Fibroblast of lung (primary cell): ENCODE measurements around the gene ACTR3. TPM values are rescaled to one million over a fixed set of nuclear protein-coding genes. Genes with fewer than 3 reads are reported as not detected.
A peak's percentile ranks its signal among the peaks of the same experiment; 100 is the strongest.

Experiments
- DNase-seq, 2 donors: peaks; one replicate each; pipeline versions ENCODE4 v3.0.0 to v3.0.0-alpha.2; 2010; ENCODE audit warnings: low read depth in 2 of 2
- H2AFZ ChIP-seq: 2 replicates; pipeline ENCODE4 v1.5.1; 2012; ENCODE audit warnings: low read length, control low read depth, inconsistent platforms
- H3K27ac ChIP-seq: 2 replicates; pipeline ENCODE4 v1.5.1; 2011; ENCODE audit warnings: low read length, control low read depth; ENCODE audit not compliant: insufficient read depth
- H3K27me3 ChIP-seq: 2 replicates; pipeline ENCODE4 v1.5.1; 2011; ENCODE audit warnings: mild to moderate bottlenecking, low read length; ENCODE audit not compliant: control insufficient read depth, insufficient read depth
- H3K36me3 ChIP-seq: 2 replicates; pipeline ENCODE4 v1.5.1; 2011; ENCODE audit warnings: low read length; ENCODE audit not compliant: control insufficient read depth, insufficient read depth
- H3K4me1 ChIP-seq: 2 replicates; pipeline ENCODE4 v1.5.1; 2011; ENCODE audit warnings: low read length; ENCODE audit not compliant: control insufficient read depth, insufficient read depth; ENCODE audit errors: extremely low read depth
- H3K4me2 ChIP-seq: 2 replicates; pipeline ENCODE4 v1.5.1; 2011; ENCODE audit warnings: low read length, control low read depth; ENCODE audit not compliant: insufficient read depth; ENCODE audit errors: extremely low read depth
- H3K4me3 ChIP-seq, 4 experiments: fragments of 200-600 bp in 1 of 4; sonication (generic) in 1 of 4; replicated peaks in 1 of 4; 2 replicates each; pipeline ENCODE4 v1.5.1; 2011 to 2016; ENCODE audit warnings: low read length in 4 of 4, low read depth in 3 of 4, mild to moderate bottlenecking in 3 of 4, control low read depth in 2 of 4, inconsistent platforms in 1 of 4, mixed read lengths in 1 of 4; ENCODE audit not compliant: insufficient read depth in 1 of 4; ENCODE audit errors: control extremely low read depth in 1 of 4
- H3K79me2 ChIP-seq: 2 replicates; pipeline ENCODE4 v1.5.1; 2012; ENCODE audit warnings: mild to moderate bottlenecking, low read length, inconsistent platforms; ENCODE audit not compliant: control insufficient read depth, insufficient read depth
- H3K9ac ChIP-seq: 2 replicates; pipeline ENCODE4 v1.5.1; 2011; ENCODE audit warnings: mild to moderate bottlenecking, low read length, control low read depth; ENCODE audit not compliant: insufficient read depth
- H3K9me3 ChIP-seq: 2 replicates; pipeline ENCODE4 v1.5.1; 2012; ENCODE audit warnings: low read depth, low read length; ENCODE audit not compliant: control insufficient read depth, insufficient read depth
- H4K20me1 ChIP-seq: 2 replicates; pipeline ENCODE4 v1.5.1; 2011; ENCODE audit warnings: low read length; ENCODE audit not compliant: control insufficient read depth, insufficient read depth; ENCODE audit errors: extremely low read depth
- EZH2 ChIP-seq: IDR thresholded peaks from 2 replicates; pipeline ENCODE4 v1.5.1; 2012; ENCODE audit warnings: low read length, control low read depth, mild to moderate bottlenecking; ENCODE audit errors: missing control alignments
- polyA plus RNA-seq, 2 donors: library from polyadenylated mRNA; depleted of rRNA in 1 of 2; stranded (reverse) in 1 of 2; unstranded in 1 of 2; fragments of >200 nt; gene quantifications; 2 replicates each; pipeline ENCODE4 v1.2.1, GENCODE V29; 2011 to 2012; ENCODE audit warnings: missing spikeins in 1 of 2
- total RNA-seq: library from RNA; depleted of rRNA; stranded (reverse); fragments of >200 nt; gene quantifications from 2 replicates; pipeline ENCODE4 v1.2.1, GENCODE V29; 2014
- TF ChIP-seq, protein P1 (sequence below), 2 donors: IDR thresholded peaks in 1 of 2; conservative IDR thresholded peaks in 1 of 2; 1 replicate in 1 of 2; 2 replicates in 1 of 2; pipeline ENCODE4 v1.5.1; 2011 to 2012; ENCODE audit warnings: low read length in 2 of 2, control low read depth in 1 of 2, inconsistent platforms in 1 of 2, low read depth in 1 of 2, mild to moderate bottlenecking in 1 of 2

Gene ACTR3
- total and polyA plus RNA-seq, 2 donors (not counting 1 experiment from before 2014, with no cell fraction given) = 177 to 479 TPM

DNA sequence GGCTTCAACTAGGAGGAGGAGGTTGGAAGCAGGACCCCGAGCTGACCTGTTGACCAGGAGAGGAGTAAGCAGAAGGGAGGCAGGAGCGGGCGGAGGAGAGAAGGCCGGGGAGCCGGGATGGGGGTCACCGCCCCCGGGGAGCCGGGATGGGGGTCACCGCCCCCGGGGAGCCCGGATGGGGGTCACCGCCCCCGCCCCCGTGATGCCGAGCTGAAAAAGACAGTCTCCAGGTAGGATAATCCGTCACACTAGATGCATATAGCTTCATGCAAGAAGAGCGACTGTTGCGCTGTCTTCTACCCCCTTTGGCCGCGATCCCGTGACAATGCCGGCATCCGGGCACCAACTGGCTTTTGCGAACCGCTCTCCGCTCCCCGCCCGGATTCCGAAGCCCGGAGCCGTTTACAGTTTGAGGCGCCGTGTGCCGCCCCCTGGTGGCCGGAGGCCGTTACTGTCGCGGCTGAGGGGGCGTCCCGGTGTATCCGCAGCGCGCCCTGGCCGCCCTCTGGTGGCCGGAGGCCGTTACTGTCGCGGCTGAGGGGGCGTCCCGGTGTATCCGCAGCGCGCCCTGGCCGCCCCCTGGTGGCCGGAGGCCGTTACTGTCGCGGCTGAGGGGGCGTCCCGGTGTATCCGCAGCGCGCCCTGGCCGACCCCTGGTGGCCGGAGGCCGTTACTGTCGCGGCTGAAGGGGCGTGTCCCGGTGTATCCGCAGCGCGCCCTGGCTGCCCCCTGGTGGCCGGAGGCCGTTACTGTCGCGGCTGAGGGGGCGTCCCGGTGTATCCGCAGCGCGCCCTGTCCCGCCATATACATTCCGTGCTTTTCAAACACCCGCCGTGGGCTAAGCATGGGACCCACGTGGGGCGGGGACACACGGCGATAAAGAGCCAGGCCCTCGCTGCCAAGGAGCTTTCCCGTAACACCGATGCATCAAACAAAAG, 89.6 kb downstream of the ACTR3 start:
- Histone ChIP-seq H3K9ac (no peak overlapping the region), H3K27me3 (no peaks in the 10 kb centered on the region), H3K4me2 (no peak overlapping the region), H3K79me2 (no peaks in the 10 kb centered on the region), H3K9me3 (no peaks in the 10 kb centered on the region), H3K4me3 (no peak overlapping the region), H3K4me1 (peaks cover 3% of the 10 kb centered on the region), H3K36me3 (no peaks in the 10 kb centered on the region), H3K27ac (no peak overlapping the region), H4K20me1 (no peaks in the 10 kb centered on the region), H2AFZ (no peak overlapping the region)
- TF ChIP-seq, protein P1, sequence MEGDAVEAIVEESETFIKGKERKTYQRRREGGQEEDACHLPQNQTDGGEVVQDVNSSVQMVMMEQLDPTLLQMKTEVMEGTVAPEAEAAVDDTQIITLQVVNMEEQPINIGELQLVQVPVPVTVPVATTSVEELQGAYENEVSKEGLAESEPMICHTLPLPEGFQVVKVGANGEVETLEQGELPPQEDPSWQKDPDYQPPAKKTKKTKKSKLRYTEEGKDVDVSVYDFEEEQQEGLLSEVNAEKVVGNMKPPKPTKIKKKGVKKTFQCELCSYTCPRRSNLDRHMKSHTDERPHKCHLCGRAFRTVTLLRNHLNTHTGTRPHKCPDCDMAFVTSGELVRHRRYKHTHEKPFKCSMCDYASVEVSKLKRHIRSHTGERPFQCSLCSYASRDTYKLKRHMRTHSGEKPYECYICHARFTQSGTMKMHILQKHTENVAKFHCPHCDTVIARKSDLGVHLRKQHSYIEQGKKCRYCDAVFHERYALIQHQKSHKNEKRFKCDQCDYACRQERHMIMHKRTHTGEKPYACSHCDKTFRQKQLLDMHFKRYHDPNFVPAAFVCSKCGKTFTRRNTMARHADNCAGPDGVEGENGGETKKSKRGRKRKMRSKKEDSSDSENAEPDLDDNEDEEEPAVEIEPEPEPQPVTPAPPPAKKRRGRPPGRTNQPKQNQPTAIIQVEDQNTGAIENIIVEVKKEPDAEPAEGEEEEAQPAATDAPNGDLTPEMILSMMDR (conservative IDR thresholded peaks at IDR 0.05 in 1 of 2, IDR thresholded peaks at IDR 0.05 in 1 of 2; ENCODE audit: low read depth in 1 of 2, low read length in 2 of 2) = peak; percentile 21 to 37
- TF ChIP-seq EZH2 = no peak
- no peak for DNase-seq

DNA sequence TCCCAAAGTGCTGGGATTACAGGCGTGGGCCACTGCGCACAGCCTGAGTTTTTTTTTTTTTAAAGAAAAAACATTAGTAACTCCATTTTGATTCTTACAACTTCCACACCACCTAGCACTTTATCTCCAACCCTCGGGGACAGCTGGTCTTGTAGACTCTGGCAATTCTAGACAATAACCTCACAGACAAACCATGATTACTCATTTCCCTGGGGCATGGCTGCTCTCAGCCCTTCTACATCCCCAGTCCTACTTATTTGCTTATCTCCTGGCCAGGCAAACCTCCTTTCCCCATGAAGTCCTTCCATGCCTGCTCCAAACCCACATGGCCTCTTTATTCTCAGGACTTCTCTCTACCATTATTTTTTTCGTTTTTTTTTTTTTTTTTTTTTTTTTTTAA, 91.1 kb downstream of the ACTR3 start:
- peaks cover 3% of the 10 kb centered on the region for H3K4me1 ChIP-seq
- H3K9me3 ChIP-seq = no peaks in the 10 kb centered on the region
- no peak overlapping the region for H3K27ac ChIP-seq
- H3K9ac ChIP-seq = no peak overlapping the region
- no peaks in the 10 kb centered on the region for H3K36me3 ChIP-seq
- TF ChIP-seq, protein P1 (conservative IDR thresholded peaks at IDR 0.05 in 1 of 2, IDR thresholded peaks at IDR 0.05 in 1 of 2; ENCODE audit: low read depth in 1 of 2, low read length in 2 of 2) = no peak
- TF ChIP-seq EZH2 = no peak
- no peak overlapping the region for H3K4me3 ChIP-seq
- H3K4me2 ChIP-seq = no peak overlapping the region
- no peak overlapping the region for H2AFZ ChIP-seq
- H3K79me2 ChIP-seq = no peaks in the 10 kb centered on the region
- H3K27me3 ChIP-seq = no peaks in the 10 kb centered on the region
- H4K20me1 ChIP-seq = no peaks in the 10 kb centered on the region
- peak in 1 of 2 donors; percentile 78 for DNase-seq

- DNase-seq = peak in 1 of 2 donors; percentile 40
- H3K36me3 ChIP-seq = no peaks in the 10 kb centered on the region
- no peak overlapping the region for H3K27ac ChIP-seq
- TF ChIP-seq, protein P1 (conservative IDR thresholded peaks at IDR 0.05 in 1 of 2, IDR thresholded peaks at IDR 0.05 in 1 of 2; ENCODE audit: low read depth in 1 of 2, low read length in 2 of 2) = no peak
- no peak for TF ChIP-seq EZH2
- no peak overlapping the region for H3K4me2 ChIP-seq
- H3K4me1 ChIP-seq = peaks cover 3% of the 10 kb centered on the region
- no peaks in the 10 kb centered on the region for H4K20me1 ChIP-seq
- no peak overlapping the region for H3K4me3 ChIP-seq
- no peaks in the 10 kb centered on the region for H3K79me2 ChIP-seq
- no peak overlapping the region for H2AFZ ChIP-seq
- no peaks in the 10 kb centered on the region for H3K27me3 ChIP-seq
- H3K9me3 ChIP-seq = no peaks in the 10 kb centered on the region
- H3K9ac ChIP-seq = no peak overlapping the region
These were observed 91.7 kb downstream of the ACTR3 start for GRCh38 chr2:113981404-113982134.
